WTC11 (cell line): ENCODE measurements around the gene LRRC41. TPM values are rescaled to one million over a fixed set of nuclear protein-coding genes. Genes with fewer than 3 reads are reported as not detected.

Source experiments
- ATAC-seq: fragments of 200-7000 bp; cut with Tn5 transposase; 2 replicates; pipeline ENCODE4 v1.10.0; 2021; ENCODE audit warnings: mild to moderate bottlenecking, moderate library complexity
- CTCF ChIA-PET: fragments of 300-600 bp; sonication (Branson Sonifier 250); formaldehyde crosslinking; loops from one replicate; lab custom pipeline; 2021; ENCODE audit warnings: antibody characterized with exemption; lab: Charles Lee
- POLR2A ChIA-PET: fragments of 350-600 bp; sonication (Branson Sonifier 250); formaldehyde crosslinking; loops from one replicate; lab custom pipeline; 2021; ENCODE audit warnings: antibody characterized with exemption; lab: Charles Lee
- DNase-seq: peaks from one replicate; pipeline ENCODE4 v3.0.0; 2021; ENCODE audit warnings: low spot score
- H3K27ac Mint-ChIP-seq: 2 replicates; pipeline ENCODE4 v1.8.0; 2021; ENCODE audit warnings: mixed read lengths
- H3K27me3 Mint-ChIP-seq: 2 replicates; pipeline ENCODE4 v1.8.0; 2021; ENCODE audit warnings: low read depth, mild to moderate bottlenecking, moderate library complexity, mixed read lengths
- H3K36me3 Mint-ChIP-seq: 2 replicates; pipeline ENCODE4 v1.8.0; 2021; ENCODE audit warnings: mixed read lengths
- H3K4me1 Mint-ChIP-seq: 2 replicates; pipeline ENCODE4 v1.8.0; 2022; ENCODE audit warnings: mixed read lengths
- H3K4me3 Mint-ChIP-seq: 2 replicates; pipeline ENCODE4 v1.8.0; 2021; ENCODE audit warnings: mild to moderate bottlenecking, moderate library complexity, mixed read lengths
- H3K9me3 Mint-ChIP-seq: 2 replicates; pipeline ENCODE4 v1.8.0; 2021; ENCODE audit warnings: mixed read lengths
- CREM ChIP-seq: sonication (generic); formaldehyde crosslinking; IDR thresholded peaks from 2 replicates; pipeline ENCODE4 v1.8.1; 2022; ENCODE audit warnings: mild to moderate bottlenecking, missing genetic modification reagents, moderate library complexity
- ETV6 ChIP-seq: sonication (generic); formaldehyde crosslinking; IDR thresholded peaks from 2 replicates; pipeline ENCODE4 v1.8.1; 2022; ENCODE audit warnings: mild to moderate bottlenecking, missing genetic modification reagents
- FOXK1 ChIP-seq: sonication (generic); formaldehyde crosslinking; IDR thresholded peaks from 2 replicates; pipeline ENCODE4 v1.8.0; 2022; ENCODE audit warnings: mild to moderate bottlenecking, moderate library complexity, missing genetic modification reagents
- GABPB1 ChIP-seq: sonication (generic); formaldehyde crosslinking; IDR thresholded peaks from 2 replicates; pipeline ENCODE4 v1.8.1; 2023; ENCODE audit warnings: mild to moderate bottlenecking, missing genetic modification reagents
- MXD4 ChIP-seq: fragments of 250-450 bp; sonication (Bioruptor Pico); IDR thresholded peaks from 2 replicates; pipeline ENCODE4 v1.8.0; 2021; ENCODE audit warnings: mild to moderate bottlenecking, moderate library complexity, borderline replicate concordance
- MYBL2 ChIP-seq: sonication (generic); formaldehyde crosslinking; IDR thresholded peaks from 2 replicates; pipeline ENCODE4 v1.8.1; 2023; ENCODE audit warnings: mild to moderate bottlenecking, moderate library complexity, missing genetic modification reagents
- NFYB ChIP-seq: sonication (generic); formaldehyde crosslinking; conservative IDR thresholded peaks from 2 replicates; pipeline ENCODE4 v1.8.0; 2022; ENCODE audit warnings: low read depth, missing genetic modification reagents
- NR3C1 ChIP-seq: sonication (generic); formaldehyde crosslinking; conservative IDR thresholded peaks from 2 replicates; pipeline ENCODE4 v1.8.1; 2023; ENCODE audit warnings: low read depth, mild to moderate bottlenecking, missing genetic modification reagents
- ZNF263 ChIP-seq: sonication (generic); formaldehyde crosslinking; IDR thresholded peaks from 2 replicates; pipeline ENCODE4 v1.8.1; 2022; ENCODE audit warnings: low read depth, mild to moderate bottlenecking, moderate library complexity, missing genetic modification reagents
- ZNF317 ChIP-seq: sonication (generic); formaldehyde crosslinking; IDR thresholded peaks from 2 replicates; pipeline ENCODE4 v1.8.1; 2023; ENCODE audit warnings: low read depth, mild to moderate bottlenecking, moderate library complexity, missing genetic modification reagents, borderline replicate concordance
- total RNA-seq: library from RNA; stranded (reverse); gene quantifications from 3 replicates; pipeline ENCODE4 v1.2.3, GENCODE V29; 2021
- TF ChIP-seq, protein P1 (sequence below): fragments of 250-450 bp; sonication (Bioruptor Pico); IDR thresholded peaks from 2 replicates; pipeline ENCODE4 v1.9.0; 2021; ENCODE audit warnings: mild to moderate bottlenecking
- TF ChIP-seq, protein P2 (sequence below): sonication (generic); formaldehyde crosslinking; IDR thresholded peaks from 2 replicates; pipeline ENCODE4 v1.8.0; 2023; ENCODE audit warnings: mild to moderate bottlenecking, missing genetic modification reagents
- TF ChIP-seq, protein P3 (sequence below): sonication (generic); formaldehyde crosslinking; IDR thresholded peaks from 2 replicates; pipeline ENCODE4 v1.8.0; 2022; ENCODE audit warnings: mild to moderate bottlenecking, missing genetic modification reagents
- TF ChIP-seq, protein P4 (sequence below): fragments of 250-450 bp; sonication (Bioruptor Pico); IDR thresholded peaks from 2 replicates; pipeline ENCODE4 v2.1.2; 2022; ENCODE audit warnings: mild to moderate bottlenecking, moderate library complexity
- TF ChIP-seq, protein P5 (sequence below): sonication (generic); formaldehyde crosslinking; IDR thresholded peaks from 2 replicates; pipeline ENCODE4 v1.8.1; 2022; ENCODE audit warnings: mild to moderate bottlenecking, moderate library complexity, missing genetic modification reagents
- TF ChIP-seq, protein P6 (sequence below): sonication (generic); formaldehyde crosslinking; IDR thresholded peaks from 2 replicates; pipeline ENCODE4 v1.8.1; 2023; ENCODE audit warnings: mild to moderate bottlenecking, moderate library complexity, missing genetic modification reagents

LRRC41 gene
- total RNA-seq, 1 experiment from 2014 or later, result 46.0 TPM

DNA sequence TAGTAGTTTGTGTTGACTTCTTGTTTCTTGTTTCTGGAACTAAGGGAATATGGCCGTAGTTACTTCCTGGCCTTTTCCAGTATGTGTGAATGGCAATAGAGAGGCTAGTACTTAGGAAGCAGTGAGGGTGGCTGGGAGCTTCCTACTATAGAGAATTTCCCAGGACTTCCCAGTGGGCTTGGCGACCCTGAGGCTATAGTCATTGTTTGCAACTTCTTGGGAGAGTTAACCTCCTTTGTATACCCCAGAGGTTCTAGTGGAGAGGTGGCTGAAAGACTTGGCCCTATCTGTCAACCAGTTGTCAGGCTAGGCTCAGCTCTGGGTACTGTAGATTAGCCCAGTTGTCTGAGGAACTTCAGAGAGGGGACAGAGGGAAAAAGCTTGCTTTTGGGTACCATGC lies 40.3 kb downstream of the LRRC41 start:
- ATAC-seq, result no peak
- CTCF ChIA-PET, result no interaction called here
- Mint-ChIP-seq H3K4me1 (no peaks in the 10 kb centered on the region), H3K9me3 (no peaks in the 10 kb centered on the region), H3K27ac (no peak overlapping the region)
- DNase-seq, result no peak
- no peak for TF ChIP-seq ZNF263
- TF ChIP-seq GABPB1 (CRISPR knock-in tag), result no peak
- TF ChIP-seq NR3C1, result no peak
- no peak for TF ChIP-seq ZNF317 (CRISPR knock-in tag)
- TF ChIP-seq MYBL2 (CRISPR knock-in tag), result no peak
- TF ChIP-seq, protein P1, sequence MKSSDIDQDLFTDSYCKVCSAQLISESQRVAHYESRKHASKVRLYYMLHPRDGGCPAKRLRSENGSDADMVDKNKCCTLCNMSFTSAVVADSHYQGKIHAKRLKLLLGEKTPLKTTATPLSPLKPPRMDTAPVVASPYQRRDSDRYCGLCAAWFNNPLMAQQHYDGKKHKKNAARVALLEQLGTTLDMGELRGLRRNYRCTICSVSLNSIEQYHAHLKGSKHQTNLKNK (CRISPR knock-in tag), result no peak
- TF ChIP-seq, protein P2, sequence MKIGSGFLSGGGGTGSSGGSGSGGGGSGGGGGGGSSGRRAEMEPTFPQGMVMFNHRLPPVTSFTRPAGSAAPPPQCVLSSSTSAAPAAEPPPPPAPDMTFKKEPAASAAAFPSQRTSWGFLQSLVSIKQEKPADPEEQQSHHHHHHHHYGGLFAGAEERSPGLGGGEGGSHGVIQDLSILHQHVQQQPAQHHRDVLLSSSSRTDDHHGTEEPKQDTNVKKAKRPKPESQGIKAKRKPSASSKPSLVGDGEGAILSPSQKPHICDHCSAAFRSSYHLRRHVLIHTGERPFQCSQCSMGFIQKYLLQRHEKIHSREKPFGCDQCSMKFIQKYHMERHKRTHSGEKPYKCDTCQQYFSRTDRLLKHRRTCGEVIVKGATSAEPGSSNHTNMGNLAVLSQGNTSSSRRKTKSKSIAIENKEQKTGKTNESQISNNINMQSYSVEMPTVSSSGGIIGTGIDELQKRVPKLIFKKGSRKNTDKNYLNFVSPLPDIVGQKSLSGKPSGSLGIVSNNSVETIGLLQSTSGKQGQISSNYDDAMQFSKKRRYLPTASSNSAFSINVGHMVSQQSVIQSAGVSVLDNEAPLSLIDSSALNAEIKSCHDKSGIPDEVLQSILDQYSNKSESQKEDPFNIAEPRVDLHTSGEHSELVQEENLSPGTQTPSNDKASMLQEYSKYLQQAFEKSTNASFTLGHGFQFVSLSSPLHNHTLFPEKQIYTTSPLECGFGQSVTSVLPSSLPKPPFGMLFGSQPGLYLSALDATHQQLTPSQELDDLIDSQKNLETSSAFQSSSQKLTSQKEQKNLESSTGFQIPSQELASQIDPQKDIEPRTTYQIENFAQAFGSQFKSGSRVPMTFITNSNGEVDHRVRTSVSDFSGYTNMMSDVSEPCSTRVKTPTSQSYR (CRISPR knock-in tag), result no peak
- TF ChIP-seq, protein P3, sequence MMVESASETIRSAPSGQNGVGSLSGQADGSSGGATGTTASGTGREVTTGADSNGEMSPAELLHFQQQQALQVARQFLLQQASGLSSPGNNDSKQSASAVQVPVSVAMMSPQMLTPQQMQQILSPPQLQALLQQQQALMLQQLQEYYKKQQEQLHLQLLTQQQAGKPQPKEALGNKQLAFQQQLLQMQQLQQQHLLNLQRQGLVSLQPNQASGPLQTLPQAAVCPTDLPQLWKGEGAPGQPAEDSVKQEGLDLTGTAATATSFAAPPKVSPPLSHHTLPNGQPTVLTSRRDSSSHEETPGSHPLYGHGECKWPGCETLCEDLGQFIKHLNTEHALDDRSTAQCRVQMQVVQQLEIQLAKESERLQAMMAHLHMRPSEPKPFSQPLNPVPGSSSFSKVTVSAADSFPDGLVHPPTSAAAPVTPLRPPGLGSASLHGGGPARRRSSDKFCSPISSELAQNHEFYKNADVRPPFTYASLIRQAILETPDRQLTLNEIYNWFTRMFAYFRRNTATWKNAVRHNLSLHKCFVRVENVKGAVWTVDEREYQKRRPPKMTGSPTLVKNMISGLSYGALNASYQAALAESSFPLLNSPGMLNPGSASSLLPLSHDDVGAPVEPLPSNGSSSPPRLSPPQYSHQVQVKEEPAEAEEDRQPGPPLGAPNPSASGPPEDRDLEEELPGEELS (CRISPR knock-in tag), result no peak
- TF ChIP-seq, all 79 proteins: peak for 0
- H3K4me3 Mint-ChIP-seq, result no peak overlapping the region
- no peaks in the 10 kb centered on the region for H3K27me3 Mint-ChIP-seq
- POLR2A ChIA-PET, result no interaction called here
- peaks cover 81% of the 10 kb centered on the region for H3K36me3 Mint-ChIP-seq

DNA sequence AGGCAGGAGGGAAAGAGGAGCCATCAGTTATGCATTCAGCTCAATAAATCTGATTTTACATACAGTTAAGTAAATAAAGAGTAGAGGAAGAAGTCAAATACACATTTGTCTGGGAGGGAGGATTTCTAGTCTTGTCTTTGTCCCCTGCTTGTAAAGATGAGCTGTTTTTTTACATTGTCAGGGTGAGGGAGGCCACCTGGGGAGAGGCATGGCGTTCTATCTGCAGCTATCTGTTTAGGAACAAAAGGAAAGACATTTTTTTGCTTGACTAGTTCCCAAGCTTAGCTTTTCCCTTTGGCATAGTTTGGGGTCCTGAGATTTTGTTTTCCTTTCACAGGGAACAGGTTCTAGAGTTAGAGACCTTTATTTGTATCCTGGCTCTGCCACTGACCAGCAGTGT lies 40.9 kb downstream of the LRRC41 start:
- Mint-ChIP-seq H3K4me3 (no peak overlapping the region), H3K4me1 (no peaks in the 10 kb centered on the region), H3K36me3 (peaks cover 78% of the 10 kb centered on the region), H3K9me3 (no peaks in the 10 kb centered on the region), H3K27ac (no peak overlapping the region), H3K27me3 (no peaks in the 10 kb centered on the region)
- DNase-seq (no peak), ATAC-seq (no peak)
- ChIA-PET POLR2A (no interaction called here), CTCF (interaction anchor here (0.7 to 0.9 kb wide), 3 partner anchors 9 to 41 kb away, joined by 3 read pairs; partner anchors contain the start of gene LRRC41)
- TF ChIP-seq, protein P4, sequence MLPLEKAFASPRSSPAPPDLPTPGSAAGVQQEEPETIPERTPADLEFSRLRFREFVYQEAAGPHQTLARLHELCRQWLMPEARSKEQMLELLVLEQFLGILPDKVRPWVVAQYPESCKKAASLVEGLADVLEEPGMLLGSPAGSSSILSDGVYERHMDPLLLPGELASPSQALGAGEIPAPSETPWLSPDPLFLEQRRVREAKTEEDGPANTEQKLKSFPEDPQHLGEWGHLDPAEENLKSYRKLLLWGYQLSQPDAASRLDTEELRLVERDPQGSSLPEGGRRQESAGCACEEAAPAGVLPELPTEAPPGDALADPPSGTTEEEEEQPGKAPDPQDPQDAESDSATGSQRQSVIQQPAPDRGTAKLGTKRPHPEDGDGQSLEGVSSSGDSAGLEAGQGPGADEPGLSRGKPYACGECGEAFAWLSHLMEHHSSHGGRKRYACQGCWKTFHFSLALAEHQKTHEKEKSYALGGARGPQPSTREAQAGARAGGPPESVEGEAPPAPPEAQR (CRISPR knock-in tag), result no peak
- no peak for TF ChIP-seq MXD4 (CRISPR knock-in tag)
- no peak for TF ChIP-seq ETV6 (CRISPR knock-in tag)
- TF ChIP-seq, protein P5, sequence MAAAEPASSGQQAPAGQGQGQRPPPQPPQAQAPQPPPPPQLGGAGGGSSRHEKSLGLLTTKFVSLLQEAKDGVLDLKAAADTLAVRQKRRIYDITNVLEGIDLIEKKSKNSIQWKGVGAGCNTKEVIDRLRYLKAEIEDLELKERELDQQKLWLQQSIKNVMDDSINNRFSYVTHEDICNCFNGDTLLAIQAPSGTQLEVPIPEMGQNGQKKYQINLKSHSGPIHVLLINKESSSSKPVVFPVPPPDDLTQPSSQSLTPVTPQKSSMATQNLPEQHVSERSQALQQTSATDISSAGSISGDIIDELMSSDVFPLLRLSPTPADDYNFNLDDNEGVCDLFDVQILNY, result no peak
- TF ChIP-seq NFYB, result no peak
- TF ChIP-seq FOXK1, result no peak
- TF ChIP-seq CREM (CRISPR knock-in tag), result no peak
- TF ChIP-seq, protein P6, sequence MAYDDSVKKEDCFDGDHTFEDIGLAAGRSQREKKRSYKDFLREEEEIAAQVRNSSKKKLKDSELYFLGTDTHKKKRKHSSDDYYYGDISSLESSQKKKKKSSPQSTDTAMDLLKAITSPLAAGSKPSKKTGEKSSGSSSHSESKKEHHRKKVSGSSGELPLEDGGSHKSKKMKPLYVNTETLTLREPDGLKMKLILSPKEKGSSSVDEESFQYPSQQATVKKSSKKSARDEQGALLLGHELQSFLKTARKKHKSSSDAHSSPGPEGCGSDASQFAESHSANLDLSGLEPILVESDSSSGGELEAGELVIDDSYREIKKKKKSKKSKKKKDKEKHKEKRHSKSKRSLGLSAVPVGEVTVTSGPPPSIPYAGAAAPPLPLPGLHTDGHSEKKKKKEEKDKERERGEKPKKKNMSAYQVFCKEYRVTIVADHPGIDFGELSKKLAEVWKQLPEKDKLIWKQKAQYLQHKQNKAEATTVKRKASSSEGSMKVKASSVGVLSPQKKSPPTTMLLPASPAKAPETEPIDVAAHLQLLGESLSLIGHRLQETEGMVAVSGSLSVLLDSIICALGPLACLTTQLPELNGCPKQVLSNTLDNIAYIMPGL (CRISPR knock-in tag), result no peak
